ENCODE results near the gene HSPA12B. TPM values are rescaled to one million over a fixed set of nuclear protein-coding genes. Genes with fewer than 3 reads are reported as not detected.

HSPA12B gene
- total and polyA plus RNA-seq, 8 donors = 0.55 to 6.0 (median 1.7) TPM

DNA sequence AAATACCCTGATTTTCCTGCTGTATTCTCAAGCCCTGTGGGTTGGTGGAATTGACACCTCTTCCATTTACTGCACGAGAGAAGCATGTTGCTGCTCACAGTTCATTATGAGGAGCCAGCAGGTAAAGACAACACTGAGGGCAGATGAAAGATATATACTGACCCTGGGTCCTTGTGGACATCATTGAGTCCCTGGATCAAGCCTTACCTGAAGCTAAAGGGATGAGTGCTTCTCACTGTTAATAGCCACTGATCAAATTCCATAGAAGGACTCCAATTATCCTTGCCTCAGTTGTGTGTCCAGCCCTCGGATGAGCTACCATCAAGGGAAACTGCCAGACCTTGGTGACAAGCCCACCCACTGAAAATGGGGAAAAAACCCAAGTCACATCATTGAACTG is 12.4 kb upstream of the HSPA12B start:
- TF ChIP-seq, protein P1, sequence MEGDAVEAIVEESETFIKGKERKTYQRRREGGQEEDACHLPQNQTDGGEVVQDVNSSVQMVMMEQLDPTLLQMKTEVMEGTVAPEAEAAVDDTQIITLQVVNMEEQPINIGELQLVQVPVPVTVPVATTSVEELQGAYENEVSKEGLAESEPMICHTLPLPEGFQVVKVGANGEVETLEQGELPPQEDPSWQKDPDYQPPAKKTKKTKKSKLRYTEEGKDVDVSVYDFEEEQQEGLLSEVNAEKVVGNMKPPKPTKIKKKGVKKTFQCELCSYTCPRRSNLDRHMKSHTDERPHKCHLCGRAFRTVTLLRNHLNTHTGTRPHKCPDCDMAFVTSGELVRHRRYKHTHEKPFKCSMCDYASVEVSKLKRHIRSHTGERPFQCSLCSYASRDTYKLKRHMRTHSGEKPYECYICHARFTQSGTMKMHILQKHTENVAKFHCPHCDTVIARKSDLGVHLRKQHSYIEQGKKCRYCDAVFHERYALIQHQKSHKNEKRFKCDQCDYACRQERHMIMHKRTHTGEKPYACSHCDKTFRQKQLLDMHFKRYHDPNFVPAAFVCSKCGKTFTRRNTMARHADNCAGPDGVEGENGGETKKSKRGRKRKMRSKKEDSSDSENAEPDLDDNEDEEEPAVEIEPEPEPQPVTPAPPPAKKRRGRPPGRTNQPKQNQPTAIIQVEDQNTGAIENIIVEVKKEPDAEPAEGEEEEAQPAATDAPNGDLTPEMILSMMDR (IDR thresholded peaks at IDR 0.05) = no peak
- Histone ChIP-seq H3K9me3 (no peaks in the 10 kb centered on the region), H3K4me1 (no peaks in the 10 kb centered on the region), H3K4me3 (no peak overlapping the region), H3K27ac (no peak overlapping the region), H3K27me3 (no peaks in the 10 kb centered on the region), H3K36me3 (no peaks in the 10 kb centered on the region)
- WGBS, 2 donors = 64 to 67% methylated on average over 2 of the region's 2 CpGs
- intact Hi-C loops (cut with DNase I) = no loop called here
- DNase-seq (no peak), FAIRE-seq (no peak), ATAC-seq (no peak)

DNA sequence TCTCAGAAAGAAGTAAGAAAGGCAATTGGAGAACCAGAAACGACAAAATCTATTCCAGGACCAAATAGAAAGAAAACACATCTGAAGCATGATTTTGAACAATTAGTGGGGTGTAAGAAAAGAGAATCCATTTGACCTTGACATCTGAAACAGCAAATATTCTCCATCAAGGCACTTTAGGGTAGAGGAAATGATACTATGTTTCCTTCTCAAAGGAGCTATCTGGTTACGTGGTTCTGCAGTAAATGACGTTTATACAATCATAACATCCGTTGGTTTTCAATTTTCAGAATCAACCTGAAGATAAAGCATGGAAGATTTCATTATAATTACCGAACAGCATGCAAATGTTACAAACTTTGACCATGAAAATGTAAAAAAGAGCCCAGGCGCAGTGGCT is 11.9 kb upstream of the HSPA12B start:
- DNase-seq = no peak
- 46 to 47% methylated on average over 6 of the region's 6 CpGs for WGBS, 2 donors
- FAIRE-seq = no peak
- H3K27ac ChIP-seq = no peak overlapping the region
- H3K9me3 ChIP-seq = no peaks in the 10 kb centered on the region
- TF ChIP-seq, protein P1 (IDR thresholded peaks at IDR 0.05) = no peak
- no peaks in the 10 kb centered on the region for H3K36me3 ChIP-seq
- H3K4me3 ChIP-seq = no peak overlapping the region
- intact Hi-C loops (cut with DNase I) = no loop called here
- ATAC-seq = no peak
- H3K4me1 ChIP-seq = no peaks in the 10 kb centered on the region
- H3K27me3 ChIP-seq = no peaks in the 10 kb centered on the region

DNA sequence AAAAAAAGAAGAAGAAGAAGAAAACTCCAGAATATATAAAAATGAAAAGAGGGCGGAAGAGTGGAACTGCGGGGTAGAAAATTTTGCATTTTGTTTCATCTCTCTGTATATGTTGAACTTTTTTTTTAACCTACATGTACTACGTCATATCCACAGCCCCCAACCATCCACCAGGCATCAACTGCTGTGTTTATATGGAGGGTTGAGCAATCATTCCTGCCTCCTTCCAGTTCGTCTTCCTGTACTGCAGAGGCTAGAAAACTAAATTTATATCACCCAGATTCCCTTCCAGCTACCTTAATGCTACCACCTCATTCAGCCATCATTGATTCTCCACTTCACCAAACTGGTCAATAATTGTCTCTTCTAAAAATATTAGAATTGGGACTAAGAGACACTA is 10.6 kb upstream of the HSPA12B start:
- WGBS, 2 donors = 87 to 95% methylated on average over 4 of the region's 4 CpGs
- intact Hi-C loops (cut with DNase I) = no loop called here
- no peaks in the 10 kb centered on the region for H3K27me3 ChIP-seq
- no peaks in the 10 kb centered on the region for H3K4me1 ChIP-seq
- no peak for ATAC-seq
- no peak overlapping the region for H3K27ac ChIP-seq
- no peaks in the 10 kb centered on the region for H3K9me3 ChIP-seq
- TF ChIP-seq, protein P1 (IDR thresholded peaks at IDR 0.05) = no peak
- no peak for DNase-seq
- H3K36me3 ChIP-seq = no peaks in the 10 kb centered on the region
- no peak for FAIRE-seq
- no peak overlapping the region for H3K4me3 ChIP-seq

DNA sequence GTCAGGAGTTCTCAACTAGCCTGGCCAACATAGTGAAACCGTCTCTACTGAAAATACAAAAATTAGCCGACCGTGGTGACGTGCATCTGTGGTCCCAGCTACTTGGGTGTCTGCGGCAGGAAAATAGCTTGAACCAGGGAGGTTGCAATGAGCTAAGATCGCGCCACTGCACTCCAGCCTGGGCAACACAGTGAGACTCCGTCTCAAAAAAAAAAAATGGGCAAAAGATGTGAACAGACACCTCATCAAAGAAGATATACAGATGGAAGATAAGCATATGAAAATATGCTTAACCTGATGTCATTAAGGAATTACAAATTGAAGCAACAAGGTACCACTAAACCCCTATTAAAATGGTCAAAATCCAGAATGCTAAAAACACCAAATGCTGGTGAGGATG is 9.2 kb upstream of the HSPA12B start:
- H3K4me1 ChIP-seq = no peaks in the 10 kb centered on the region
- no peak overlapping the region for H3K27ac ChIP-seq
- FAIRE-seq (no peak), DNase-seq (no peak), ATAC-seq (no peak)
- no peaks in the 10 kb centered on the region for H3K27me3 ChIP-seq
- TF ChIP-seq, protein P1 (IDR thresholded peaks at IDR 0.05) = no peak
- H3K9me3 ChIP-seq = no peaks in the 10 kb centered on the region
- H3K4me3 ChIP-seq = no peak overlapping the region
- 85 to 92% methylated on average over 8 of the region's 8 CpGs for WGBS, 2 donors
- intact Hi-C loops (cut with DNase I) = no loop called here
- no peaks in the 10 kb centered on the region for H3K36me3 ChIP-seq

DNA sequence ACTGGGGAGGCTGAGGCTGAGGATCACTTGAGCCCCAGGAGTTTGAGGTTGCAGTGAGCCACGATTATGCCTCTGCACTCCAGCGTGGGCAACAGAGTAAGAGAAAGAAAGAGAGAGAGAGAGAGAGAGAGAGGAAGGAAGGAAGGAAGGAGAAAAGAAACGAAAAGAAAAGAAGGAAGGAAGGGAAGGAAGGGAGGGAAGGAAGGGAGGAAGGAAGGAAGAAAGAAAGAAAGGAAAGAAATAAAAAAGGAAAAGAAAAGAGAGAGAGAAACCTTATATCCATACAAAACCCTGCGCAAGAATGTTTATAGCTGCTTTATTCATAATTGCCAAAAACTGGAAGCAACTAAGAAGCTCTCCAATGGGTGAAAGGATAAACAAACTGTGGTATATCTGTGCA is 8.1 kb upstream of the HSPA12B start:
- no peak for DNase-seq
- Histone ChIP-seq H3K27ac (no peak overlapping the region), H3K4me1 (no peaks in the 10 kb centered on the region), H3K4me3 (no peak overlapping the region), H3K9me3 (no peaks in the 10 kb centered on the region), H3K27me3 (no peaks in the 10 kb centered on the region), H3K36me3 (no peaks in the 10 kb centered on the region)
- FAIRE-seq = no peak
- 49 to 59% methylated on average over 4 of the region's 4 CpGs for WGBS, 2 donors
- intact Hi-C loops (cut with DNase I) = no loop called here
- no peak for ATAC-seq
- TF ChIP-seq, protein P1 (IDR thresholded peaks at IDR 0.05) = no peak

All from pancreas (tissue), 10 donors.